HG02973 (cell line): ENCODE measurements around the gene PITPNM3.
"Not testable (repeated sequence)": the region's sequence is repeated elsewhere in the genome, so short reads cannot be mapped to it uniquely, and the experiment has no call there.

Source experiments
- ATAC-seq: cut with Tn5 transposase; IDR thresholded peaks from one replicate; pipeline ENCODE4 v1.9.1; 2021; ENCODE audit warnings: moderate library complexity; ENCODE audit not compliant: unreplicated experiment

Gene PITPNM3

DNA sequence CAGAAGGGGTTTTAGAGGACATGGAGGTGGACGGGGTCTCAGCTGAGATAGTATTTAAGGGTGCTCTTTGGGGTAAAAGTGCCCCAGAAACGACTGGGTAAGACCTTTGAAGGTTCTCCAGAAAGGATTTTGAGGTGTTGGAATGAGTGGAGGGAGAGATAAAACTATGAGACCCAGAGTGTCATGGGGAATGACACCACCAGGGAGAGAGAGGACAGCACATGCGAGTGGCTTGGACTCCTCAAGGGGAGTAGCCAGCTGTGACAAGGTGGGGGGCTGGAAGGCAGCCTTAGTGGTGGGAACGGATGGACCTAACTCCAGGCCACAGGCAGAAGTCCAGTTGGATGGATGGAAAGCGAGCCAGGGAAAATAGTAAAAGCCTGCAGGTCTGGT, 19.2 kb upstream of the PITPNM3 start:
- ATAC-seq, result no peak

DNA sequence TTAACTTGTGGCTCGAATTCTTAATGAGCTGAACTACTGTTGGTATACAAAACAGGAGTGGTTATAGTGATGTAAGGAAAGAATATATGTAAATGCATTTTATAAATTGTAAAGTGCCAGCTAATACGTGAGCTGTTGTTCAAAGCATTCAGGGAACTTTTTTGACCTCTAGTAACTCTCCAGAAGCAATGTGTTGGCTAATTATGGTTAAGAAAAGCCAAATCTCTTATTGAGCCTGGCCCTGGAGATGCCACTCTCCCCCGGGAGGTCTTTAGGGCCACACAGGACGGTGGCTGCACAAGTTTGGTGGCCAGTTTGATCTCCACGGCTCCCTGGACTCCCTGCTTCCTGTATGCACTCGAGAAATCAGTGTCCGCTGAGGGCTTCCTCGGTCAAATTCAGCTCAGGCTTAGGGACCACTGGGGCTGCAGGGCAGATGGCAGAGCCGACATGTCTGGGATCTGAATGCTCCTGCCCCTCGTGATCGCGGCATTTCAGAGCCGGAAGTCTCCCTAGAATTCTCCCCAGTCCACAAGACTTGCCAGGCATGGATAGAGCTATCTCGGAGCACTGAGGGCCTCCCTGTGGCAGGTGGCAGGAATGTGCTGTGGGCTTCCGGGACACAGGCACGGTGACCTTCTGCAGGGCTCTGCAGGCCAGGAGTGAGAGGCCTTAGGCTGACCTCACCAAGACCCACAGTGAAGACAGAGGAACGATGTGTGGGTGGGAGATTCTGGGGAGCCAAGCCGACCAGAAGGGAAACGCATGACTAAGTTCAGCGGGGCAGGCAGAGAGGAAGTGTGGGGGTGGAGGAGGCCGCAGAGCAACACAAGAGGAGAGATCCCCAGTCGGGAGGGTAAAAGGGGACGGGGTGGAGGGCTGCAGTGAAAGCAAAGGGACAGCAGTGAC, 18.6 kb upstream of the PITPNM3 start:
- ATAC-seq, result no peak

DNA sequence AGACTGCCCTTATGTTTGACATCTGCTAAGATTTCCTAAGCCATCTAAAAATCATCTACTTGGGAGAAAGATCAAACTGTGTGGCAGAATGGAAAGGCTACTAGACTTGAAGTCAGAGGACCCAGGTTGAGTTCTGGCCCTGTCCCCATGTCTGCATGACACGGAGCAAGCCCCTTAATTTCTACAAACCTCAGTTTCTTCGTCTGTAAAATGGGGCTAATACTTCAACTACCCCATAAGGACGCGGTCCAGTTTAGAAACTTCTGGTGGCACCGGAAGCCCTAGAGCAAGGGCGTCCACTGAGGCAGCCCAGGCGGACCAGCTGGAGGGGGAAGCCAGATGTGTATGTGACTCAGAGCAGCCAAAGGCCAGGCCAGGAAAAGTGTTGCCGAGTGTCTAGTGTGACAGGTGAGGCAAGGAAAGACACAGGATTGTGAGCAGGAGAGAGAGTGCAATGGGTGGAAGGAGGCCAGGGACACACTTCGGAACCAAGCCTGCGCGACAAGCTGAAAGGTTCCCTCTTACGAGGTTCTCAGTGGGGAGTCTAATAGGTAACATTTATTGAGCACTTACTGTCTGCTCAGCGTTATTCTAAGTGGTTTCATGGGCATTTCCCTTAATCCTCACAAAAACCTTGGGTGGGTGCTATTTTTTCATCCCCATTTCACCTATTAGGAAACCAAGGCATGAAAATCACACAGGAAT, 17.8 kb upstream of the PITPNM3 start:
- no peak for ATAC-seq

DNA sequence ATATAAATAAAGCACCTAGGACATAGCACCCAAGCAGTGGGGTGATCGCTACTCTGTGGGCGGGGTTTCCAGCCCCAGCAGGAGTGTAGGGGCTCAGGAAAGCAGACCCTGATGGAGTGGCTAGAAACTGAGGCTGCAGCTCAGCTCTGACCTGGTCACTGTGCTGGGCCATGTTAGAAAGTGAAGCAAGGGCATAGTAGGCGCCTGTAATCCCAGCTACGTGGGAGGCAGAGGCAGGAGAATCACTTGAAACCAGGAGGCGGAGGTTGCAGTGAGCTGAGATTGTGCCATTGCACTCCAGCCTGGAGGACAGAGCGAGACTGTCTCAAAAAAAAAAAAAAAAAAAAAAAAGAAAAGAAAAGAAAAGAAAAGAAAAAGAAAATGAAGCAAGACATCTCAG, 17.1 kb upstream of the PITPNM3 start:
- not testable (repeated sequence) for ATAC-seq

DNA sequence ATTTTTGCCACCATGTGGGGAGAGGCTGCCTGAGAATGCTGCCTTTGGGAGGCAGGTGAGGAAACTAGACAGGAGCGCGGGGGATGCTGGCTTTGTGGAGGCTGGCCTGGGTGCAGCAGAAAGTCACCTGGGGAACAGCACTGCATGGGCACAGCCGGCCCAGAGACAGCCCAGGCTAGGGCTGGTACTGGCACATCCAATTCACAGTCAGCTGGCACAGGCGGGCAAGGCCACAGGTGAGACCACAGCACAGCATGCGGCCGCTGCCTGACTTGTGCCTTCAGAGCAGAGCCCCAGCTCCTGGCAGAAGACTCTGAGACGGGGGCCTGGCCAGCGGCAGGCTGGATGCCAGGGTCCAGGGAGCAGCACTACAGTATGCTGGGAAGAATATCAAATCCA, 16.6 kb upstream of the PITPNM3 start:
- no peak for ATAC-seq

DNA sequence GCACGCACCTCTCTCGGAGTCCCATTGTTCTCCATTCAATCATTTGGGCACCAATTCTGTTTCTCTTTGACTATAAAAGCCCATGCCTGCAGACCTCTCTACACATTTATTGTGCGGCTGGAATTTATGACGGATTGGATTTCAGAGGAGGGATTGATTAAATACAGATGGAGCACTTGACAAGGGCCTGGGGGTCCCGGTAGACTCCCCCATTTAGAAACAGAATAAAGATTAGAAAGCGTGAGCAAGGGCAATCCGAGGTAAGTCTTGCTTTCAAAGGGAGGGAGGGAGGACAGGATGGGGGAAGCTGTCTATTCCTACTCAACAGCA, 15.1 kb upstream of the PITPNM3 start:
- ATAC-seq, result no peak

DNA sequence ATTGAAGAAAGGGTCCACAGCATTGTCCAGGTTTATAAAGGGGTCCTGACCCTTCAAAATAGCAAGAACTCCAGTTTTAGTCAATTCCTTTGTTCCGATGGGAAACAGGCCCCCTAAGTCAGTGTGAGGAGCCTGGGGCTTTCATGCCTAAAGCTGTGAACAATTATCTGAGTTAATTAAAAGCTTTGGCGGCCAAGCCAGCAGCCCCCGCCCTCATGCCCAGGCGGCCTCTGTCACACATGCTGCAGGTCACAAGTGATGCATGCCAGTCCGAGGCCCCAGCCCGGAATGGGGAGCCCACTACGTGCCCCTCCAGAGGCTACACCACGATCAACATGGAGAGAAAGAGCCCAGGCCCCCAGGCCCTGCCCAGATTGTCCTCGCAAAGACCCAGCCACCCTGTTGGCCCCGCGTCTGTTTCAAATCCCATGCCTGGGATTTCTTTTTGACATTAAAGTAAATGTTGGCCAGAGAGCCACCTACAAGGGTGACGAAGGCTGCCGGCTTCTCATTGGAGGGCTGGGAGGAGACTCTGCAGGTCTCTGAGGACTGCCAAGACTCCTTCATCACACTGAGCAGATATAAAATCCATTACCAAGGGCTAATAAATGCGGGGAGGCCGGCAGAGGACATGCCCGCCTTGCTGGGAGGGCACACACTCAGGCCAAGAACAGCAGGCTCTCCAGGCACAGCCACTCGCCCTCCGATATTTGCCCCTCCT, 14.5 kb upstream of the PITPNM3 start:
- ATAC-seq, result no peak

DNA sequence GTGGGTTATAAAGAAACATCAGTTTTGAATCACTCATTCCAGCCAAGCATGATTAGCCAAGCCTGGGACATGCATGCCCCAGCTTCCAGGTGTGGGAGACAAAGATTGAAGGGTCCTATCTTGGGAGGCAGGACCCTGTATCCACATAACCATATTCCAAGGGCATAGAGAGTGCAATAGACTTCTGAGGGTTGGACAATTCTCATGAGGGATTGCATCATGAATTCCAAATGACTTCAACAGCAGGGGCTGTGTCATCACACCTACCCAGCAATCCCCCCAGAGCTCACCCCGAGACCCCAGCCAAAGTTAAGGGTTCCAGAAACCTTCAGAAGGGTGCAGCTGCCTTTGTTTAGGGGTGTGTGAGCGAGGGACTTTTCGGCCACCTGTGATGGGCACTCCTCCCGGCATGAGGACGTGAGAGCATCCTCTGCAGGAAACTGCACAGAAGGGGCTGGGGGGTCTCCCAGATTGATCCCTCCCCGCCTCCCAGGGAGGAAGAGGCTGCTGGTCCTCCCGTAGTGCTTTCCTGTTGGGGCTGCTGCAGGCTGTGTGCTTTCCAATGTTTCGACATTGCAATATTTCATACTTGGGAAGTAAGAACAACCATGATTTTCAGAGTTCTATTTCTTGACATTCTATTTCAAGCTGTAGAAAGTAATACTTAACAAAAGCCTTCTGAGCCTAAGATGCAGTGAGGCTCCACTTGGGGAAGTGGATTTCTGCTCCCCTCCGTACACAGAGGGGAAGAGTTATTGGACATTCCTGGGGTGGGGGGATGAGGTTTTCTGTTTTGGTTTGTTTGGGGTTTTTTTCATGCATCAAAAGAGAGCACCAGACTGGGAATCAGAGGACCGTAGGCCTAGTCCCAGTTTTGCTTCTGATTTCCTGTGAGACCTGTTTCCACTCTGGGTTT, 13.3 kb upstream of the PITPNM3 start:
- ATAC-seq, result no peak

DNA sequence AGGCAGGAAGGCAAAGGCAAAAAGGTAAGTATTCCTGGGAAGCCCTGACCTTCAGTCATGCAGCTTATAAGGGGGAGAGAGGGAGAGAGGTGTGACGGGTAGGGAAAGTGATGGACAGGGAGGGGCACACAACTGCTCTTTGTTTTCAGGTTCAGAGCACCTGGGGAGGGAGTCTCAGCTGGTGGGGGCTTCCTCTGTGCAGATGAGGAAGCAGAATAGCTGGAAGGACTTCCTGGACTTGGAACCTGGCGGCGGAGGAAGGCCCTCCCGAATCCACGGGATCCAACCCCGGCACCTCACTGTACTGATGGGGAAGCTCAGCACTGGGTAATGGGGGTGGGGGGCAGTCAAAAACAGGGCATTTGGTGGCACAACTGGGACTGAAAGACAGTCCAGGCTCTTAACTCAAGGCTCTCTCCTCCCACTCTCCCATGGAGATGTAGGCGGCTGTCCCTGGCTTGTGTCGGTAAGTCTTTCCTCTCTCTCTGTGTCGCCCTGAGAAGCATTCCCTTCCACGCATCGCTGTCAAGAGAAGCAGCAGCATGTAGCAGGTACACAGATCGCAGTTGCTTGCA, 11.9 kb upstream of the PITPNM3 start:
- ATAC-seq, result no peak

DNA sequence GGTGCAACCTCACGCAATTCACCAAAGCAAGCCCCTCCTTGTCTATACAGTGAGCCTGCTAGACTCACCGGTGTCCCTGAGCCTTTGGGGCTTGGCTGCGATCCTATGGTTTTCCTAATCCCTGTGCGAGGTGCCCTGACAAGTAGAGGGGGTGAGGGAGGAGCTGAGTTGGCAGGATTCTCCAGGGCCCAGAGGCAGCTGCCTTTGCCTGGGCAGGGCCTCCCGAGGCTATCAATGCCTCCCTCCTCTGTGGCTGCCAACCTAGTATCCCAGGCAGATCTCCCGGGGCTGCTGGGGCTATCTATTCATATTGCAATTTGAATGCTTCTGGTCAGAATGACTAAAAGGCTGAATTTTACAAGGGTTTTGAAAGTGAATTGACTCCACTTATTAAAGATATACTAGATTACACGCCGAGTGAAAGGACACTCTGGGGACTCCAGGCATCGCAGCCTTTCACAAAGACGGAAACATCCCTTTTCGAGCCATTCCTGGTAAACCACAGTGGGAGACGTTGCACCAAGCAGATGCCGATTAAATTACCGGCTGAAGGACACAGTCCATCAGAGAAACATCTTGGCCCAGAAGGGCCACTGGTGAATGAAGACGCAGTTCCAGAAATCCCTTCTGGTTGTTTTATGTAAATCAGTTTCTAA, 11.3 kb upstream of the PITPNM3 start:
- no peak for ATAC-seq

DNA sequence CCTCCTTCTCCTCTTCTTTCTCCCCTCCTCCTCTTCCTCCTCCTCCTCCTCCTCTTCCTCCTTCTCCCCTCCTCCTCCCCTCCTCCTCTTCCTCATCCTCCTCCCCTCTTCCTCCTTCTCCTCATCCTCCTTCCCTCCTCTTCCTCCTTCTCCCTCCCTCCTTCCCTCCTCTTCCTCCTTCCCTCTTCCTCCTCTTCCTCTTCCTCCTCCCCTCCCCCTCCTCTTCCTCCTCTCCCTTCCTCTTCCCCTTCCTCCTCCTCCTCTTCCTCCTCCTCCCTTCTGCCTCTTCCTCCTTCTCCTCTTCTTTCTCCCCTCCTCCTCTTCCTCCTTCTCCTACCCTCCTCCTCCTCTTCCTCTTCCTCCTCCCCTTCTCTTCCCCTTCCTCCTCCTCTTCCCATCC, 5.1 kb upstream of the PITPNM3 start:
- ATAC-seq, result no peak

DNA sequence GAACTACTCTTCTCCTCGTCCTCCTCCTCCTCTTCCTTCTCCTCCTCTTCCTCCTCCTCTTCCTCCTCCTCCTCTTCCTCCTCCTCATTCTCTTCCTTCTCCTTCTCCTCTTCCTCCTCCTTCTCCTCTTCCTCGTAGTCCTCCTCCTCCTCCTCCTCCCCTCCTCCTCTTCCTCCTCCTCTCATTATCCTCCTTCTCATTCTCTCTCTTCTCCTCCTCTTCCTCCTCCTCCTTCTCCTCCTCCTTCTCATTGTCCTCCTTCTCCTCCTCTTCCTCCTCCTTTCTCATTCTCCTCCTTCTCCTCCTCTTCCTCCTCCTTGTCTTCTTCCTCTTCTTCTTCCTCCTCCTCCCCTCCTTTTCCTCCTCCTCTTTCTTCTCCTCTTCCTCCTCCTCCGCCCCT, 4.1 kb upstream of the PITPNM3 start:
- ATAC-seq, result no peak

DNA sequence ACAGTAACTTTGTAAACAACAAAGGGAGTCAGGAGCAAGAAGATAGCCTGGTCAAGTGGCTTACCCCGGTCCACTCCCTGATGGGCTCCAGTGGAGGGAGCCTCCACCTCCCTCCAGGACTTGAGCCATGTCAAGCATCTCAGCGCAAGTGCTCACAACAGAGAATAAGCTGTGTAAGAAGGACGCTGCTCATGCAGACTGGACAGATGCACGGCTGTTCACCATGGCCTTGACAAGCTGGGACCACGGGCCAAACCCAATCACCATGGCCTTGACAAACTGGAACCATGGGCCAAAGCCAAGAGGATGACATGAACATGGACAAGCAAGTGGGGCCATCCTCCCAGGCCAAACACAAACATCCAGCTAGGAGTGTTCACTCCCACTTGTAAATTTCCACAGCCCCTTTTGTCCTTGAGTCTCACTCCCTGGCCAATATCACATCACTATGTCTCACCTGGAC, 3.4 kb upstream of the PITPNM3 start:
- no peak for ATAC-seq

DNA sequence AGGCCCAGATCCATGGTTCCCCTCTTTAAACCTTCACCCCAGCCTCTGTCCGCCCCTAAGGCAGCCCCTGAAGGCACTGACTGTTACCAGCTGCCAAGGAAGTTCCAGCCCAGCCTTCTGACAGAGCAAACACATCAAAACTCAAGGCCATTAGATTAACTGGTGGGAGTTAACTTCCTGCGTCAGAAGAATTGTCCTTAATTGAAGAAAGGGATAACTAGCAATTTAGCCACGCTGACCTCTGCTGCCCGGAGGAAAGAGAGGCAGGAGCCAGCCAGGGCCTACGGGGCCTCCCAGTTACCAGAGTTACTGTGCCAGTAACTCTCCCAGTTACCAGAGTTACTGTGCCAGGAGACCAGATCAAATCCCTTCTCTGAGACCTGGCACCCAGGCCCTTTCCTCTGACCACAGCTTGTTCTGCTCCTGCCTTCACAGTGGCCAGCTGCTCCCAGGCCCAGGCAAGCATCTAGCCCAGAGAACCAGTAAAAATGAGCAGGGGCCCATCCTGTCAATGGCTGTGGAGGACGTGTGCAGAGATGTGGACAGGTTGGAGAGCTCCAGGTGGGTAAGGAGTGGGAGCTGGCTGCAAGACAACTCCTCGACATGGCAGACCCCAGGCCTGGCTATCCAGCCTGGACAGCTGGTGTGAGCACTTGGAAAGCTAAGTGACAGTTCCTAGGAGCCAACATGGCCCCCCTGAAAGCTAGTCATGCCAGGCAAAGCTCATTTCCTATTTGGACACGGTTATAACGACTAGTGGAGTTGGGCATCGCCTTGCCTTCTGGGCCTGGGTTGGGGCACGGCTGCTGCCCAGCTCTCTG, 2.8 kb upstream of the PITPNM3 start:
- no peak for ATAC-seq

DNA sequence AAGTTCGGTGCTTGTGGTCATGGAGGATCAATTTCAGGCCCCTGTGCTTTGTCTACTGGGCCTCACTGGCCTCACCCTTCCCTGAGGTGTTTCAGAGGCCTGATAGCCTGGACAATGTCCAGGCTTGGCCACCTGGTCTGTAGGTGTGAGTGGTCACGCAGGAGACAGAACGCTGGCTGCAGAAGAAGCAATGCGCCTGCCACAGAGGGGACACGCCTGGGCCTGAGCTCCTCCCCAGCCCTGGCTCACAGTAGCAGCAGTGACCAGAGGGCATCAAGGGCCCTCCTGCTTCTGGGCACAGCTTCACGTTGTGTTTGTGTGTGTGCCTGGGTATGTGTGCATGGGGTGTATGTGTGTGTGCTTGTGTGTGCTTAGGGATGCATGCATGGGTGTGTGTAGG, 1.9 kb upstream of the PITPNM3 start:
- ATAC-seq, result no peak

DNA sequence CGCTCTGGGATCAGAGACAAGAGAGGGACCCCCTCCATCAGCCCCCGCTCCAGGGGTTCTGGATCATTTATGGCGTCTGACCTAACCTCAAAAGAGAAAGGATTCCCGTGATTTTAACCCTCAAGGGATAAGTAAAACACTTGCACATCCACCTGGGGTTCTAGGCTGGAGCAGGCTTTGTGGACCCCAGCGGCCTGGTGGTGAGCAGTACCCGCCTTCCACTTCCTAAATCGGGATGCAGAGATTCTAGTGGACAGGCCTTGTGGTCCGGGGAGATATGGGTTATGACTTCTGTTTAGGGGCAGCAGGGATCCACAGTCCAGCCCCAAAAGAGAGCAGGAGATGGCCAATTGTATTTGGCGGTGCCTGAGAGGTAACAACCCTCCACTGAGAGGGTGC, 684 bp upstream of the PITPNM3 start:
- ATAC-seq, result no peak

DNA sequence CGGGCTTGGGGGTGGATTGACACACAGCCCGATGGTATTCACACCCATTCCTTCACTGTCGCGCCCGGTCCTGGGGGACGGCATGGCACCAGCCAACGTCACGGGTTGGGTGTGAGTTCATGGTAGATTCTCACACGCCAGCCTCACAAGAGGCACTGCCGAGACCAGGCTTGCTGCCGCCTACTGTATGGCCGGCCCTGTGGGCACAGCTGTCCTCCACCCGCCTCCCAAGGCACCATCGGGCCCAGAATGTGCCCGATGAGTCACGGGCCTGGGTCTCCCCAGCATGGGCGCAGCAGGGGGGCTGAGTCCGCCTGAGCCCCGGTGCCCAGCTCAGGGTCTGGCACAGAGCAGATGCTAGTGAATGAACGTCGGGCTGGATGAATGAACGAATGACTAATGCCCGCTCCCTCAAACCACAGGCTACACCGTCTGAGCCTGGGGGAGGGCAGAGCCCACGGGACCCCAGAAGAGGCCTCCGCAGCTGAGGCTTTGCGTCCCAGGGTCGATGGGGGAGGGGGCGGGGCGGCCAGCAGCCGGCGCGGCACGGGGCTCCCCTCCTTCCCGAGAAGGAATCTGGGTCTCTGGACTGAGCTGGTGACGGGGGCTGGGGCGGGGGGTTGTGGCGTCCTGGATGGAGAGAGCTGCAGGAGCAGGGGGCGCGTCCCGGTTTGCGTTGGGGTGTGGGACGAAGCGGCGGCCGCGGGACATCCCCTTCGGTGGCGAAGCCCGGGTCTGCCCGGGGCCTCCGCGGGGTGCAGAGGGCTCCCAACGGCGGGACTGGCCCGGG, 829 bp downstream of the PITPNM3 start:
- no peak for ATAC-seq

DNA sequence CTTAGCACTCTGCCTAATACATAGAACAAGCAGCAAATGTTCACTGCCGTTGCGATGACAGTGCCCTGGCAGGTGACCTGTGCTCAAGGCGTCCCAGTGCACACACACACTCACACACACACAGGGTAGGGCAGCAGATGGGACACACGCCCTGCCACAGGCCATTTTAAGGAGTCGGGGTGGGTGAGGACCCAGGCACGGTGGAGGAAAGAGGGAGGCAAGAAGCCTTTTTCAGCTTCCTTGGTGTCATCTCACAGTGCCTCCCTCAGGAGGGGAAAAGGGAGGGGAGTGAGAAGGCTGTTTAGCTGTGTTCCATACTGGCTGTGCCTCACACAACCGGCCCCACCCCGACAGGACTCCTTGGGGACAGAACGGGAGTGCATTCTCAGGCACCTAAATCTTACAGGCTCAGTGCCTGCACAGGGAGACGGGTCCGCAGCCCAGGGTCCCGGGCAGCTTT, 1.5 kb downstream of the PITPNM3 start:
- ATAC-seq, result no peak
